ENCODE measurements around the gene GPR4.

GPR4 gene

GRCh38 chr19:45547211-45547770 is 54.7 kb downstream of the GPR4 start:
- no peak for DNase-seq

- no peak for DNase-seq
Measured at GRCh38 chr19:45542234-45542668, 59.8 kb downstream of the GPR4 start.
